Right ventricle myocardium inferior (tissue), 1 donor: ENCODE results near the gene LCP2. TPM values are rescaled to one million over a fixed set of nuclear protein-coding genes. Genes with fewer than 3 reads are reported as not detected.

Experiments
- ATAC-seq: fragments of 200-7000 bp; cut with Tn5 transposase; one replicate; pipeline ENCODE4 v1.9.1; 2020; ENCODE audit warnings: mild to moderate bottlenecking, moderate library complexity
- DNase-seq: peaks from one replicate; pipeline ENCODE4 v3.0.0; 2021; ENCODE audit errors: missing footprints
- intact Hi-C: fragments of 100-400 bp; cut with DNase I; formaldehyde crosslinking; loops from one replicate; pipeline ENCODE4 v1.11.0; 2022
- total RNA-seq: library from RNA; stranded (reverse); fragmentation: NEBNext Ultra II Directional; extraction: Animal tissue kit (Norgen Biotek cat#: 25700); gene quantifications from one replicate; pipeline ENCODE4 v1.2.1, GENCODE V29; 2021
- donor health status: DM: no; HTN: yes; CAD: no; lungs with severe emphysema.

LCP2 gene
- total RNA-seq, 1 donor from 2014 or later, result 6.7 TPM

DNA sequence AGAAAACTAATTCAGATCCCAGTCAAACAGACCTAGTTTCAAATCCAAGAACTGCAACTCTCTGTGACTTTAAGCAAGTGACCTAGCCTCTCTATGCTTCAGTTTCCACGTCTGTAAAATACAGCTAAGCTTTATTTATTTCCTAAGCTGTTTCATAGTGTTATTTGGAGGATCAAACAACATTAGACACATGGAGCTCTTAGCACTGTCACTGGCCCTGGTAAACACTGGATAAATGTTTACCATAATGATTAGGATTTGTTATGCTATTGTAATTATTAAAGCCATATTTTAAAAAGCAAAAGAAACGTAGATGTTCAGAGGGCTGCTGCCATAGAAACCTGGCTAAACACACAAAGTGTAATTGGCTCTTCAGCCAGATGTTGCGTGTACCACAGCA lies 91.4 kb downstream of the LCP2 start:
- ATAC-seq (no peak), DNase-seq (no peak)
- intact Hi-C loops, result no loop called here

- intact Hi-C loops, result no loop called here
- DNase-seq (no peak), ATAC-seq (no peak)
These were observed 93.4 kb downstream of the LCP2 start for GRCh38 chr5:170204202-170204601.

GRCh38 chr5:170202117-170202516 lies 95.5 kb downstream of the LCP2 start:
- ATAC-seq, result no peak

GRCh38 chr5:170201311-170201710 lies 96.3 kb downstream of the LCP2 start:
- intact Hi-C loops, result no loop called here
- ATAC-seq (no peak), DNase-seq (no peak)

More at GRCh38 chr5:170202117-170202516, 95.5 kb downstream of the LCP2 start:
- intact Hi-C loops, result no loop called here
- no peak for DNase-seq

GRCh38 chr5:170200876-170201275 lies 96.7 kb downstream of the LCP2 start:
- ATAC-seq (no peak), DNase-seq (no peak)
- intact Hi-C loops, result no loop called here

Other genes starting within 250 kb of the LCP2 start
- gene FOXI1, start 191.9 kb downstream of the LCP2 start, total RNA-seq, result not detected
- gene C5orf58, start 64.8 kb downstream of the LCP2 start, total RNA-seq, result not detected
- gene KCNMB1, start 91.6 kb upstream of the LCP2 start, total RNA-seq, result 0.76 TPM
- not detected for gene KCNIP1, start 206.2 kb upstream of the LCP2 start, total RNA-seq